ENCODE measurements around the gene GMEB2. TPM values are rescaled to one million over a fixed set of nuclear protein-coding genes. Genes with fewer than 3 reads are reported as not detected.

Gene GMEB2
- total RNA-seq, 3 donors from 2014 or later: 10.3 to 12.8 (median 11.4) TPM

DNA sequence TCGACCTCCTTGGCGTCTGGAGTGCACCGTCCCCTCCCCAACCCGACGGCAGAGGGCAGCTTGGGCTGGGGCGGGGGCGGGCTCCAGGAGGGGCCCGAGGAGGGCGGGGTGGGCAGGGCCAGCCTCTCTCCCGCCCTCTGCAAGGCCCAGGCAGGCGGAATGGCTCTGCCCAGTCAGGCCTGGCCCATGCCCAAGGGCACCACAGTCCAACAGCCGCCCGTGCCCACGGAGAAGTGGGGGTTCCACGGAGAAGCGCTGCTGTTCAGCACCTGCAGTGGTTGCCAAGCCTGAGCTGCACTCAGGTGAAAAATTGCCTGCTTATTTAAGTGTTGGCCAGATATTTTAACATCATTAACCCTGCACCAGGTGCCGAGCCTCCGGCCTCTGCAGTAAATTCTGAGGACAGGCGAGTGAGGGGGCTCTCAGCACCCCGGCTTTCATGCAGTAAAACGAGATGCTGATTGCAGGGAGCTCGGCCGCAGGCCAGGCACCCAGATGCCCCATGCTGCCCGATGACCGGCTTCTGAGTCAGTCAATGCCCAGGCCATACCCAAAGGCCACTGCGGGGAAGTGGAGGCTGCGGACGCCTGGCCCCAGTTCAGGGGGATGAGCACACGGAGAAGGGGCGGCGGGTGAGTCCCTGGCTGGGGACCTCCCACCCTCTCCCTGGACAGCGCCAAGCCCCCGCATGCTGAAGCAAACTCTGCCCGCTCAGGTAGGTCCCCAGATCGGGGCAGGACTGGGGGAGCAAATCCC lies 79.0 kb downstream of the GMEB2 start, which contains the start of gene SRMS:
SRMS (minus strand) TSS at position 25 of the 756 bp plus-strand sequence. CDS start 286 bp downstream, outside the sequence.
- H3K4me1 ChIP-seq (ENCODE audit: low read depth): peaks cover 33% of the 10 kb centered on the region
- H3K36me3 ChIP-seq (ENCODE audit: low read depth): no peaks in the 10 kb centered on the region
- DNase-seq: no peak
- H3K9me3 ChIP-seq: no peaks in the 10 kb centered on the region
- TF ChIP-seq, protein P1, sequence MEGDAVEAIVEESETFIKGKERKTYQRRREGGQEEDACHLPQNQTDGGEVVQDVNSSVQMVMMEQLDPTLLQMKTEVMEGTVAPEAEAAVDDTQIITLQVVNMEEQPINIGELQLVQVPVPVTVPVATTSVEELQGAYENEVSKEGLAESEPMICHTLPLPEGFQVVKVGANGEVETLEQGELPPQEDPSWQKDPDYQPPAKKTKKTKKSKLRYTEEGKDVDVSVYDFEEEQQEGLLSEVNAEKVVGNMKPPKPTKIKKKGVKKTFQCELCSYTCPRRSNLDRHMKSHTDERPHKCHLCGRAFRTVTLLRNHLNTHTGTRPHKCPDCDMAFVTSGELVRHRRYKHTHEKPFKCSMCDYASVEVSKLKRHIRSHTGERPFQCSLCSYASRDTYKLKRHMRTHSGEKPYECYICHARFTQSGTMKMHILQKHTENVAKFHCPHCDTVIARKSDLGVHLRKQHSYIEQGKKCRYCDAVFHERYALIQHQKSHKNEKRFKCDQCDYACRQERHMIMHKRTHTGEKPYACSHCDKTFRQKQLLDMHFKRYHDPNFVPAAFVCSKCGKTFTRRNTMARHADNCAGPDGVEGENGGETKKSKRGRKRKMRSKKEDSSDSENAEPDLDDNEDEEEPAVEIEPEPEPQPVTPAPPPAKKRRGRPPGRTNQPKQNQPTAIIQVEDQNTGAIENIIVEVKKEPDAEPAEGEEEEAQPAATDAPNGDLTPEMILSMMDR (IDR thresholded peaks at IDR 0.05): no peak
- H3K4me3 ChIP-seq: no peak within 1 kb of the TSS
- peak; percentile 6 for ATAC-seq
- intact Hi-C loops (cut with DNase I, micrococcal nuclease): no loop called here

DNA sequence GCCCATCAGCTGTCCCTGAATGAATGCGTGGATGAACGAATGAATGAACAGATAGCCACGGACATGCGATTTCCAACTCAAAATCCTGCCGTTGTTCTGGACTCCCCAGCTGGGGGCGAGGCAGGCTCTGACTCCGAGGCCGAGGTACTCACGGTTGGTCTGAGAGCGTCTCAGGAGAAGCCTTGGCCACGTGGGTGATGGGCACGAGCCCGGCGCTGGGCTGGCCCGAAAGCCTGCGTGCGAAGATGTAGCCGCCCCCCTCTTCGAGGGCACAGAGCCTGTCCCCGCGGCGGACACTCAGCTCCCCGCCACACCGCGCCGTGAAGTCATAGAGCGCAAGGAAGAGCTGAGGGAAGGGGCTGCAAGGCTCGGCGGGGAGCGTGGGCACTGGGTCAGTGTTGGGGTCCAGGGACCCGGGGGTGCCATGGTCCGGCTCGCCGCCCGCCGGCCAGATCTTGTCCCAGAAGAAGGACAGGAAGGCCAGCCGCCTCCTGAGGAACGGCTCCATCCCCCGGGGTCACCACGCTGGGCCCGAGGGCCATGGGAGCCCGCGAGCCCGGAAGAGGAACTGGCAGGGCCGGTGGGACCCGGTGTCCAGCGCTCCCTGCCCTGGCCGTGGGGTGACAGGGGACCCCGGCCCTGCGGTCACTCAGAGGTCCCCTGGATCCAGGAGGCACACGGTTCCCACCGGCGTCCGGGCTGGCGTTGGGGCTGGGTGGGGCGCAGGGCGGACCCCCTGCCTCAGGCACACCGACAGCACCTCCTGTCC lies 79.8 kb downstream of the GMEB2 start:
- no peak for DNase-seq
- no peak for ATAC-seq
- no peak overlapping the region for H3K4me3 ChIP-seq

GRCh38 chr20:63546256-63546955 lies 80.5 kb downstream of the GMEB2 start:
- TF ChIP-seq, protein P1 (IDR thresholded peaks at IDR 0.05): no peak
- no peak for ATAC-seq
- intact Hi-C loops (cut with DNase I, micrococcal nuclease): no loop called here

More for the DNA sequence above, 79.8 kb downstream of the GMEB2 start:
- Histone ChIP-seq H3K9me3 (no peaks in the 10 kb centered on the region), H3K4me1 (ENCODE audit: low read depth) (peaks cover 33% of the 10 kb centered on the region), H3K36me3 (ENCODE audit: low read depth) (no peaks in the 10 kb centered on the region)
- intact Hi-C loops (cut with DNase I, micrococcal nuclease): no loop called here
- TF ChIP-seq, protein P1 (IDR thresholded peaks at IDR 0.05): no peak

GRCh38 chr20:63545814-63546213 lies 81.1 kb downstream of the GMEB2 start:
- peak; percentile 42 for ATAC-seq
- intact Hi-C loops (cut with DNase I, micrococcal nuclease): no loop called here
- no peak overlapping the region for H3K4me3 ChIP-seq
- no peaks in the 10 kb centered on the region for H3K9me3 ChIP-seq
- no peaks in the 10 kb centered on the region for H3K36me3 ChIP-seq (ENCODE audit: low read depth)
- TF ChIP-seq, protein P1 (IDR thresholded peaks at IDR 0.05): no peak
- peak in 1 of 3 donors; percentile 56 for DNase-seq
- peaks cover 33% of the 10 kb centered on the region for H3K4me1 ChIP-seq (ENCODE audit: low read depth)

More at GRCh38 chr20:63546256-63546955, 80.5 kb downstream of the GMEB2 start:
- H3K36me3 ChIP-seq (ENCODE audit: low read depth): no peaks in the 10 kb centered on the region
- H3K4me3 ChIP-seq: no peak overlapping the region
- no peaks in the 10 kb centered on the region for H3K9me3 ChIP-seq
- H3K4me1 ChIP-seq (ENCODE audit: low read depth): peaks cover 33% of the 10 kb centered on the region
- no peak for DNase-seq

- no peaks in the 10 kb centered on the region for H3K9me3 ChIP-seq
- TF ChIP-seq, protein P1 (IDR thresholded peaks at IDR 0.05): no peak
- no peaks in the 10 kb centered on the region for H3K36me3 ChIP-seq (ENCODE audit: low read depth)
- H3K4me3 ChIP-seq: no peak overlapping the region
- peaks cover 33% of the 10 kb centered on the region for H3K4me1 ChIP-seq (ENCODE audit: low read depth)
- DNase-seq (peak; percentile 82 to 90 (median 84)), ATAC-seq (peak; percentile 86)
- intact Hi-C loops (cut with DNase I, micrococcal nuclease): no loop called here
Observed at GRCh38 chr20:63544958-63545516, 81.9 kb downstream of the GMEB2 start.
